Liver (tissue), 3 donors: Measurements from ENCODE around the gene ANKLE1.

Source experiments
- ATF3 ChIP-seq: IDR thresholded peaks from 2 replicates; pipeline ENCODE4 v1.6.1; 2016; ENCODE audit warnings: antibody characterized with exemption
- CTCF ChIP-seq: fragments of 150-350 bp; IDR thresholded peaks from 2 replicates; pipeline ENCODE4 v1.5.1; 2017; ENCODE audit warnings: improper control_type of control experiment, low read depth, low read length; ENCODE audit not compliant: missing input control
- GABPA ChIP-seq, 2 donors: IDR thresholded peaks in 1 of 2; conservative IDR thresholded peaks in 1 of 2; 2 replicates each; pipeline ENCODE4 v1.6.1; 2016; ENCODE audit warnings: antibody characterized with exemption in 2 of 2, mild to moderate bottlenecking in 1 of 2, moderate library complexity in 1 of 2
- MAX ChIP-seq: IDR thresholded peaks from 2 replicates; pipeline ENCODE4 v1.6.1; 2016; ENCODE audit warnings: antibody characterized with exemption
- NR2F2 ChIP-seq: IDR thresholded peaks from 2 replicates; pipeline ENCODE4 v1.6.1; 2016; ENCODE audit warnings: antibody characterized with exemption
- donor health status: healthy.
- donor health status: healthy.

- TF ChIP-seq CTCF (no peak), MAX (no peak), GABPA (IDR thresholded peaks at IDR 0.05 in 1 of 2, conservative IDR thresholded peaks at IDR 0.05 in 1 of 2) (no peak), NR2F2 (no peak), ATF3 (no peak)
Measured at GRCh38 chr19:17326595-17326966, 44.9 kb downstream of the ANKLE1 start.
